ENCODE measurements around the gene UBE2E2.

DNA sequence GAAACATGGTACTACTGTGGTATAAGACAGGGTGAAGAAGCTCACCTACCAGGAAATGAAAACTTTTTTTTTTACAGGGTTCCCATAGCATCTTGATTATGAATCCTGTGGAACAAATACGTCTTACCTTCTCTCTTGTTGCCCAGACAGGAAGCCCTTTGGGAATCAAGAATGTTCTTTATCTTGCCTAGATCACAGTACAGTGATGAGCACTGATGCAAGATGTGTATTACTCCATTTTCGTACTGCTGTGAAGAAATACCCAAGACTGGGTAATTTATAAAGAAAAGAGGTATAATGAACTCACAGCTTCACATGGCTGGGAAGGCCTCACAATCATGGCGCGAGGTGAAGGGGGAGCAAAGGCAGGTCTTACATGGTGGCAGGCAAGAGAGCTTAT lies 281.3 kb downstream of the UBE2E2 start:
- TF ChIP-seq, protein P1, sequence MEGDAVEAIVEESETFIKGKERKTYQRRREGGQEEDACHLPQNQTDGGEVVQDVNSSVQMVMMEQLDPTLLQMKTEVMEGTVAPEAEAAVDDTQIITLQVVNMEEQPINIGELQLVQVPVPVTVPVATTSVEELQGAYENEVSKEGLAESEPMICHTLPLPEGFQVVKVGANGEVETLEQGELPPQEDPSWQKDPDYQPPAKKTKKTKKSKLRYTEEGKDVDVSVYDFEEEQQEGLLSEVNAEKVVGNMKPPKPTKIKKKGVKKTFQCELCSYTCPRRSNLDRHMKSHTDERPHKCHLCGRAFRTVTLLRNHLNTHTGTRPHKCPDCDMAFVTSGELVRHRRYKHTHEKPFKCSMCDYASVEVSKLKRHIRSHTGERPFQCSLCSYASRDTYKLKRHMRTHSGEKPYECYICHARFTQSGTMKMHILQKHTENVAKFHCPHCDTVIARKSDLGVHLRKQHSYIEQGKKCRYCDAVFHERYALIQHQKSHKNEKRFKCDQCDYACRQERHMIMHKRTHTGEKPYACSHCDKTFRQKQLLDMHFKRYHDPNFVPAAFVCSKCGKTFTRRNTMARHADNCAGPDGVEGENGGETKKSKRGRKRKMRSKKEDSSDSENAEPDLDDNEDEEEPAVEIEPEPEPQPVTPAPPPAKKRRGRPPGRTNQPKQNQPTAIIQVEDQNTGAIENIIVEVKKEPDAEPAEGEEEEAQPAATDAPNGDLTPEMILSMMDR (IDR thresholded peaks at IDR 0.05), result no peak
- no peak for TF ChIP-seq POLR2A (IDR thresholded peaks at IDR 0.05)
- no peak for TF ChIP-seq POLR2AphosphoS5 (IDR thresholded peaks at IDR 0.05)
